SK-N-MC (cell line): Measurements from ENCODE around the gene SPATA1.

Experiments
- DNase-seq: peaks from one replicate; pipeline ENCODE4 v3.0.0-alpha.2; 2011; ENCODE audit warnings: low read depth, low spot score
- H3K27ac ChIP-seq: fragments of 200-600 bp; sonication (generic); 2 replicates; pipeline ENCODE4 v1.5.1; 2016; ENCODE audit warnings: mixed run types
- H3K36me3 ChIP-seq: fragments of 200-600 bp; sonication (generic); 2 replicates; pipeline ENCODE4 v1.6.1; 2017; ENCODE audit warnings: antibody characterized with exemption, low read length, mixed read lengths; ENCODE audit not compliant: insufficient read depth
- H3K4me3 ChIP-seq: fragments of 200-600 bp; sonication (generic); 2 replicates; pipeline ENCODE4 v1.5.1; 2016
- H3K9ac ChIP-seq: fragments of 200-600 bp; sonication (generic); 2 replicates; pipeline ENCODE4 v1.8.0; 2017; ENCODE audit warnings: mixed run types, mixed read lengths; ENCODE audit not compliant: insufficient read length
- H3K9me3 ChIP-seq: fragments of 200-600 bp; sonication (generic); 2 replicates; pipeline ENCODE4 v1.6.1; 2017; ENCODE audit warnings: low read depth, mild to moderate bottlenecking, antibody characterized with exemption, low read length, moderate library complexity, mixed read lengths
- EZH2 ChIP-seq: fragments of 200-600 bp; sonication (generic); IDR thresholded peaks from one replicate; pipeline ENCODE4 v1.6.1; 2017; ENCODE audit warnings: antibody characterized with exemption
- FOXP2 ChIP-seq: optimal IDR thresholded peaks from 2 replicates; pipeline ENCODE3; 2011; ENCODE audit warnings: mild to moderate bottlenecking, moderate library complexity; ENCODE audit not compliant: insufficient read depth; ENCODE audit errors: extremely low read length, control extremely low read depth
- POLR2AphosphoS5 ChIP-seq: IDR thresholded peaks from 2 replicates; pipeline ENCODE4 v1.6.1; 2012; ENCODE audit warnings: mild to moderate bottlenecking, low read depth, low read length, borderline replicate concordance

Gene SPATA1

DNA sequence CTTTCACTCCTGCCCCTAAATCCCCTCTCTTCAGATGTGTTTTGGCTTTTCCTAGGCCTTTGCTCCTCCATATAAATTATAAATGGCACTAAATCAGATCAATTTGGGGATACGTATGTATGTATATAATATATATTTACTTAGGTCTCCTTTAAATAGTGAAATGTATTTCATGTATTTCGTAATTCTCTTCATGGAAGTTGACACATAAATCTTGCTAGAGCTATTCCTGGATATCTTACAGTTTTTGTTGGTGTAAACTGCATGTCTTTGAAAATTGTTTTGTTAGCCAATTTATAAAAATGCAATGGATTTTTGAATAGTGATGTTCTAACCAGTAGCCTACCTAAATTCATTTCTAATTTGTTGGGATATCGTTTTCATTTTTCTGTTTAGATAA, 18.1 kb upstream of the SPATA1 start:
- H3K27ac ChIP-seq = no peak overlapping the region
- peaks cover 79% of the 10 kb centered on the region for H3K36me3 ChIP-seq
- DNase-seq = no peak
- H3K9me3 ChIP-seq = no peaks in the 10 kb centered on the region
- H3K9ac ChIP-seq = no peak overlapping the region
- H3K4me3 ChIP-seq = no peak overlapping the region
- TF ChIP-seq FOXP2 (no peak), EZH2 (no peak), POLR2AphosphoS5 (no peak)

DNA sequence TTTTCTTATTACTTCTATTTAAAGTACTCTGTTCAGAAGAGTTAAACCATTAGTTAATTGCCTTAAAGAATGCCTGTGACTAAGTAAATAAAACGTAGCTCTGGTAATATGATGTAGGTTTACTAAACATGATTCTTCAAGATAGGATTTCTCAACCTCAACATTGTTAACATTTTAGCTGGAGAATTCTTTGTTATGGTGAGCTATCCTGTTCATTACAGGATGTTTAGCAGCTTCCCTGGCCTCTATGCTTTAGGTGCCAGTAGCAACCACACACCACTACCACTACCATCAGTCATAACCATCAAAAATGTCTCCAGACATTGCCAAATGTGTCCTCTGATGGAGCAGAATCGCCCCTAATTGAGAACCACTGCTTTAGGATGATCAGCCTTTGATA, 16.4 kb upstream of the SPATA1 start:
- Histone ChIP-seq H3K27ac (no peak overlapping the region), H3K9me3 (no peaks in the 10 kb centered on the region), H3K4me3 (no peak overlapping the region), H3K9ac (no peak overlapping the region), H3K36me3 (peaks cover 79% of the 10 kb centered on the region)
- TF ChIP-seq EZH2 (no peak), FOXP2 (no peak), POLR2AphosphoS5 (no peak)
- DNase-seq = no peak

GRCh38 chr1:84492726-84493125, 13.5 kb upstream of the SPATA1 start:
- no peak overlapping the region for H3K4me3 ChIP-seq
- H3K9ac ChIP-seq = no peak overlapping the region
- H3K27ac ChIP-seq = no peak overlapping the region
- TF ChIP-seq POLR2AphosphoS5 (no peak), FOXP2 (no peak), EZH2 (no peak)
- peaks cover 90% of the 10 kb centered on the region for H3K36me3 ChIP-seq
- DNase-seq = no peak
- no peaks in the 10 kb centered on the region for H3K9me3 ChIP-seq

DNA sequence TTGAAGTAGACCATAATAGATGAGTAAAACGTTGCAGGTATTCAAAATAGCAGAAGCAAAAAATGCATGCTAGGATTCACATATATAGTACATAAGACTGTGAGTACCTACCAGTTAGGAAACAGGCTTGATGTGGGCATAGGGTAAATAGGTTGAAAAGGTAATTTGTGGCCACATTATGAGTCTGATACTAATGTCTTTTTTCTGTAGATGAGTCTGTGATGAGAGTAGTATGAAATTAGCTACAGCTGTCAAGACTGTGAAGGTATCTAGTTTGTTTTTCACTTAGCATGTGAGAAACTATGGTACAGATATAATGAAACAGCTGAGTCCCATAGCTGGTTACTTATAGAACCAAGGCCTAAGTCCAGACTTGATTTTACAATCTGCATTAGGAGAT, 12.4 kb upstream of the SPATA1 start:
- H3K9ac ChIP-seq = no peak overlapping the region
- no peak overlapping the region for H3K4me3 ChIP-seq
- DNase-seq = no peak
- no peaks in the 10 kb centered on the region for H3K9me3 ChIP-seq
- no peak overlapping the region for H3K27ac ChIP-seq
- TF ChIP-seq FOXP2 (no peak), EZH2 (no peak), POLR2AphosphoS5 (no peak)
- peaks cover 100% of the 10 kb centered on the region for H3K36me3 ChIP-seq

GRCh38 chr1:84496498-84496897, 9.7 kb upstream of the SPATA1 start:
- no peaks in the 10 kb centered on the region for H3K9me3 ChIP-seq
- no peak overlapping the region for H3K9ac ChIP-seq
- H3K36me3 ChIP-seq = peaks cover 99% of the 10 kb centered on the region
- TF ChIP-seq POLR2AphosphoS5 (0 out of 2 replicates have a peak, but pooled peaks have one; percentile 2), EZH2 (no peak)
- no peak for DNase-seq
- H3K4me3 ChIP-seq = no peak overlapping the region
- H3K27ac ChIP-seq = no peak overlapping the region

- Histone ChIP-seq H3K9me3 (no peaks in the 10 kb centered on the region), H3K9ac (no peak overlapping the region), H3K4me3 (no peak overlapping the region), H3K27ac (no peak overlapping the region), H3K36me3 (peaks cover 92% of the 10 kb centered on the region)
- no peak for TF ChIP-seq FOXP2
- no peak for TF ChIP-seq POLR2AphosphoS5
- TF ChIP-seq EZH2 = no peak
- no peak for DNase-seq
Measured at GRCh38 chr1:84497631-84498275, 8.4 kb upstream of the SPATA1 start.

DNA sequence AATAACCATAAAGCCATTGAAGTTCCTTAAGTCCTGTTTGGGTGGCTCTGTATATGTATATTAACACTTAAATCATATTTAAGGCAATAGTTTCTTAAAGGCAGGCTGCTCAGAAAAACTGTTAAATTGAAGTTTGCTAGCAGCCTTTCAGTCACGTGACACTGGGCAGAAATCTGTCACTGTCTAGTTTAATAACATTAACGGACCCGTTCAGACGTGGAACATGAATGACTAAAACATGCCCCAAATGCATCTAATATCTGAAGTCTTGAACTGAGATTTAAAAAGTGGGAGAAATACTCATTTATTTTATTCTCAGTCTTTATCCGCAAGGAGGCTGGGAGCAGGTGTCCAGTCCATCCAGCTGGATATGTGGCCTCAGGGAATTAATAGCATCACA, 3.3 kb upstream of the SPATA1 start:
- TF ChIP-seq POLR2AphosphoS5 (no peak), EZH2 (no peak)
- no peak overlapping the region for H3K27ac ChIP-seq
- H3K4me3 ChIP-seq = no peak overlapping the region
- H3K36me3 ChIP-seq = peaks cover 43% of the 10 kb centered on the region
- no peak overlapping the region for H3K9ac ChIP-seq
- H3K9me3 ChIP-seq = no peaks in the 10 kb centered on the region
- no peak for DNase-seq

DNA sequence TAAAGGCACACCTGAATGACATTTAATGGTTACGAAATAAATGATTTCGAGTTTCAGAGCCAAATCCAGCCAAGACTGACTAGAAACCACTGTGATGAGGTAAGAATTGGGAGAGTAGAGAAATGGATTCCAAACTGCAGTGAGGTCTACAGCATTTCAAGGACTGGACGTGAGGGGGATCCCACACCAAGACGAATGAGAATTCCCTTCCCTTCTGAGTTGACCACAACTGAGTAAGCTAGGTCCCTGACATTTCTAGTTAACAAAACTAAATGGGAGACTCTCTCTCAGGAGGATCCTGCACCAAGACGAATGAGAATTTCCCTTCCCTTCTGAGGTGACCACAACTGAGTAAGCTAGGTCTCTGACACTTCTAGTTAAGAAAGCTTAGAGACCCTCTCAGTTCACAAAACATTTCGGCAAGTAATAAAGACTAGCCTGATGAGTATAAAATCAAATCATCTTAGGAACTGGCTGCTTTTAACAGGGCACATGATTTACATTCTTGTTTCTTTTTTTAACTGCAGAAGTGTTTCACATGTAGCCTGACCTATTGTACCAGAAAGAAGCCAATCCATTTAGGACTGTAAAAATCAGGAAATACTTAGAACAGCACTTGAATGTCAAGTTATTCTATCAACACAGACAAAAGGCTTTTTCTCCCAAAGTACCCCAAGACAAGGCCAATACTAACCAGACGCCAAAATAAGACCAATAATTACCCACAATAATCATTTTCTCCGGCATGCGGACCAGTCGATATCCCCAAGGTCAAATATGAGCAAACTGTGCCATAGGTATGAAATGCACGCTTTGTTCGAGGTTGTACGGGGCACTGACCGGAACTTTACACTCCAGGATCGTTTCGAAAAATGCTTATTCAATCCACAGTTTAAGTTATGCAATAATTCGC, 1.4 kb upstream of the SPATA1 start:
- DNase-seq = no peak
- H3K9me3 ChIP-seq = no peaks in the 10 kb centered on the region
- TF ChIP-seq EZH2 (no peak), FOXP2 (no peak), POLR2AphosphoS5 (no peak)
- peaks cover 25% of the 10 kb centered on the region for H3K36me3 ChIP-seq
- peak overlapping the region; percentile 92 for H3K9ac ChIP-seq
- 0 out of 2 replicates have a peak overlapping the region, but pooled peaks have one; percentile 6 for H3K27ac ChIP-seq
- peak overlapping the region; percentile 87 for H3K4me3 ChIP-seq

GRCh38 chr1:84505493-84506001, 639 bp upstream of the SPATA1 start:
- no peaks in the 10 kb centered on the region for H3K9me3 ChIP-seq
- H3K4me3 ChIP-seq = peak overlapping the region; percentile 87
- TF ChIP-seq POLR2AphosphoS5 = no peak
- no peak for TF ChIP-seq FOXP2
- TF ChIP-seq EZH2 = no peak
- no peak for DNase-seq
- no peak overlapping the region for H3K27ac ChIP-seq
- peak overlapping the region; percentile 92 for H3K9ac ChIP-seq
- H3K36me3 ChIP-seq = peaks cover 18% of the 10 kb centered on the region
